Epithelial cell of prostate (primary cell): Measurements from ENCODE around the gene GRP.

Source experiments
- DNase-seq: peaks from one replicate; pipeline ENCODE4 v3.0.0-alpha.2; 2011; ENCODE audit warnings: low read depth, low spot score
- H3K27ac ChIP-seq: fragments of 450-650 bp; 2 replicates; pipeline ENCODE4 v1.5.1; 2017; ENCODE audit warnings: mild to moderate bottlenecking

Gene GRP

GRCh38 chr18:59219672-59220163 lies at the start of gene GRP:
Gene GRP (plus strand): TSS chr18:59220158. CDS start chr18:59220266, 108 bp downstream.
- H3K27ac ChIP-seq, result no peak within 1 kb of the TSS
- no peak for DNase-seq

GRCh38 chr18:59172664-59173249 lies 47.2 kb upstream of the GRP start:
- H3K27ac ChIP-seq, result no peak overlapping the region
- DNase-seq, result no peak

GRCh38 chr18:59177485-59177884 lies 42.5 kb upstream of the GRP start:
- DNase-seq, result no peak
- H3K27ac ChIP-seq, result no peak overlapping the region

GRCh38 chr18:59180150-59180845 lies 39.7 kb upstream of the GRP start:
- DNase-seq, result peak; percentile 14
- H3K27ac ChIP-seq, result no peak overlapping the region

- no peak for DNase-seq
- H3K27ac ChIP-seq, result no peak overlapping the region
Observed at GRCh38 chr18:59182673-59183072, 37.3 kb upstream of the GRP start.

GRCh38 chr18:59189008-59189407 lies 30.9 kb upstream of the GRP start:
- DNase-seq, result no peak
- H3K27ac ChIP-seq, result no peak overlapping the region

GRCh38 chr18:59189746-59190145 lies 30.2 kb upstream of the GRP start:
- H3K27ac ChIP-seq, result no peak overlapping the region
- DNase-seq, result peak; percentile 3

- H3K27ac ChIP-seq, result no peak overlapping the region
- no peak for DNase-seq
Observed at GRCh38 chr18:59196161-59196725, 23.7 kb upstream of the GRP start.

GRCh38 chr18:59197636-59198035 lies 22.3 kb upstream of the GRP start:
- no peak overlapping the region for H3K27ac ChIP-seq
- DNase-seq, result no peak

GRCh38 chr18:59198215-59198614 lies 21.7 kb upstream of the GRP start:
- H3K27ac ChIP-seq, result no peak overlapping the region
- no peak for DNase-seq

- no peak overlapping the region for H3K27ac ChIP-seq
- no peak for DNase-seq
Observed at GRCh38 chr18:59200787-59201186, 19.2 kb upstream of the GRP start.

- DNase-seq, result no peak
- H3K27ac ChIP-seq, result no peak overlapping the region
Observed at GRCh38 chr18:59202258-59202820, 17.6 kb upstream of the GRP start.

GRCh38 chr18:59207506-59207905 lies 12.5 kb upstream of the GRP start:
- DNase-seq, result no peak
- no peak overlapping the region for H3K27ac ChIP-seq

GRCh38 chr18:59208602-59209125 lies 11.3 kb upstream of the GRP start:
- peak; percentile 3 for DNase-seq
- H3K27ac ChIP-seq, result no peak overlapping the region

- no peak for DNase-seq
- no peak overlapping the region for H3K27ac ChIP-seq
Observed at GRCh38 chr18:59210299-59210698, 9.7 kb upstream of the GRP start.

- H3K27ac ChIP-seq, result no peak overlapping the region
- DNase-seq, result no peak
Observed at GRCh38 chr18:59211629-59212028, 8.3 kb upstream of the GRP start.

- no peak for DNase-seq
- H3K27ac ChIP-seq, result no peak overlapping the region
Observed at GRCh38 chr18:59218018-59218417, 1.9 kb upstream of the GRP start.

- DNase-seq, result no peak
- no peak overlapping the region for H3K27ac ChIP-seq
Observed at GRCh38 chr18:59220164-59220783, 316 bp downstream of the GRP start.

GRCh38 chr18:59220784-59221765 lies 1.1 kb downstream of the GRP start:
- DNase-seq, result no peak
- no peak overlapping the region for H3K27ac ChIP-seq
